PC-9 (cell line): Measurements from ENCODE around the gene TAC3. TPM values are rescaled to one million over a fixed set of nuclear protein-coding genes. Genes with fewer than 3 reads are reported as not detected.

Experiments used
- BruUV-seq: library from RNA; stranded (reverse); fragments of 400-500 nt; replicated peaks from 2 replicates; lab custom pipeline; 2021; lab: Mats Ljungman, UMichigan
- CTCF ChIA-PET: fragments of 300-600 bp; sonication (Branson Sonifier 250); formaldehyde crosslinking; loops from one replicate; lab custom pipeline; 2022; ENCODE audit warnings: antibody characterized with exemption; lab: Charles Lee
- POLR2A ChIA-PET: fragments of 300-600 bp; sonication (Branson Sonifier 250); formaldehyde crosslinking; loops from one replicate; lab custom pipeline; 2022; ENCODE audit warnings: antibody characterized with exemption; ENCODE audit not compliant: unreplicated experiment; lab: Charles Lee
- DNase-seq, 2 experiments: peaks; one replicate each; pipeline versions ENCODE4 v3.0.0 to v3.0.0-alpha.2; 2015 to 2022; ENCODE audit warnings: mixed read lengths in 1 of 2
- H2AFZ ChIP-seq: fragments of 200-600 bp; sonication (generic); 2 replicates; pipeline ENCODE4 v1.8.1; 2017; ENCODE audit warnings: antibody characterized with exemption
- H3F3A ChIP-seq: fragments of 200-600 bp; sonication (generic); 2 replicates; pipeline ENCODE4 v1.8.1; 2017; ENCODE audit warnings: antibody characterized with exemption, mild to moderate bottlenecking, low read depth; ENCODE audit not compliant: insufficient read depth
- H3K27ac ChIP-seq: fragments of 200-600 bp; sonication (generic); 2 replicates; pipeline ENCODE4 v1.6.1; 2016; ENCODE audit warnings: mixed run types
- H3K27me3 ChIP-seq: fragments of 200-600 bp; sonication (generic); 2 replicates; pipeline ENCODE4 v1.6.1; 2016; ENCODE audit warnings: low read depth, mixed run types; ENCODE audit not compliant: insufficient read depth
- H3K36me3 ChIP-seq: fragments of 200-600 bp; sonication (generic); 2 replicates; pipeline ENCODE4 v1.6.1; 2016; ENCODE audit warnings: low read depth, mixed run types
- H3K4me1 ChIP-seq: fragments of 200-600 bp; sonication (generic); replicated peaks from 2 replicates; pipeline ENCODE4 v1.6.1; 2016; ENCODE audit warnings: mixed run types; ENCODE audit not compliant: insufficient read depth
- H3K4me2 ChIP-seq: fragments of 200-600 bp; sonication (generic); 2 replicates; pipeline ENCODE4 v1.6.1; 2017; ENCODE audit warnings: mixed run types
- H3K4me3 ChIP-seq: fragments of 200-600 bp; sonication (generic); 2 replicates; pipeline ENCODE4 v1.6.1; 2016; ENCODE audit warnings: mixed run types
- H3K79me2 ChIP-seq: fragments of 200-600 bp; sonication (generic); 2 replicates; pipeline ENCODE4 v1.6.1; 2017; ENCODE audit warnings: low read depth, mixed run types
- H3K9me2 ChIP-seq: fragments of 200-600 bp; sonication (generic); 2 replicates; pipeline ENCODE4 v1.8.1; 2017; ENCODE audit warnings: mild to moderate bottlenecking; ENCODE audit not compliant: insufficient read depth
- H3K9me3 ChIP-seq: fragments of 200-600 bp; sonication (generic); 2 replicates; pipeline ENCODE4 v1.8.1; 2016; ENCODE audit warnings: low read depth; ENCODE audit not compliant: insufficient read depth
- H4K20me1 ChIP-seq: fragments of 200-600 bp; sonication (generic); 2 replicates; pipeline ENCODE4 v1.8.1; 2017; ENCODE audit not compliant: insufficient read depth
- CTCF ChIP-seq: fragments of 200-600 bp; sonication (generic); conservative IDR thresholded peaks from 2 replicates; pipeline ENCODE4 v1.6.1; 2017; ENCODE audit warnings: mixed run types, antibody characterized with exemption, mild to moderate bottlenecking, moderate library complexity
- EZH2 ChIP-seq: fragments of 200-600 bp; sonication (generic); IDR thresholded peaks from 2 replicates; pipeline ENCODE4 v1.8.0; 2017; ENCODE audit warnings: antibody characterized with exemption, low read depth
- intact Hi-C: fragments of 100-400 bp; cut with micrococcal nuclease; formaldehyde crosslinking; loops from one replicate; pipeline ENCODE4 v1.10.0; 2022; ENCODE audit not compliant: unreplicated experiment
- total RNA-seq: library from RNA; stranded (reverse); gene quantifications from 2 replicates; pipeline ENCODE4 v1.2.3, GENCODE V29; 2021

Gene TAC3
- total RNA-seq, 1 experiment from 2014 or later = not detected

DNA sequence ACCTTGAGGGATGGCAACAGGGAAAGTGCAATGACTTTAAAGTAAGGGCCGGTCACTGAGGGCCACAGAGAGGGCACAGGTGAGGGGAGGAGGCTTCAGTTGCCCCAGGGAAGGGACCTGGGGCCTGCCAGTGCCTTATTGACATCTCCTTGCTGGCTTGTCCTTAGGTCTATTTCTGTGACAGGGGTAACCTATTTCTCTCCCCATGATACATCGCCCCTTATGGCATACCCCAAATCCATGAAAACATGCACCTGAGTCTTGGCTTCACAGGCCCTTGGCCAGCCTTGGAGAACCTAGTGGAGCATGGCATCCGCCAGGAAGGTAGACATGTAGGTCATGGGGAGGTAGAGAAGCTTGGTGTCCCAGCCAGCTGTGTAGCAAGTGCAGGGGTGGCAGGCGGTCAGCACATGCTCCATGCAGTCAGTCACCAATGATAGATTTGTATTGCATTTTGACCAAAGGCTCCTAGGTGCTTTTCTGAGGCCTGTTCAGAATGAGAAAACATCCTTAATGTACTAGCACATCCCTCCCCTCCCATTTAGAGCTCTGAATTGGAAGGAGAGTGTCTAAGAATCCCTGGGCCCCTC lies 35.3 kb downstream of the TAC3 start:
- Histone ChIP-seq H3K27ac (no peak overlapping the region), H3K9me3 (no peaks in the 10 kb centered on the region), H4K20me1 (no peaks in the 10 kb centered on the region), H3K9me2 (no peaks in the 10 kb centered on the region), H3F3A (peaks cover 1% of the 10 kb centered on the region), H3K4me2 (no peak overlapping the region), H3K36me3 (no peaks in the 10 kb centered on the region), H2AFZ (no peak overlapping the region), H3K79me2 (no peaks in the 10 kb centered on the region), H3K27me3 (no peaks in the 10 kb centered on the region), H3K4me3 (no peak overlapping the region), H3K4me1 (peaks cover 4% of the 10 kb centered on the region)
- TF ChIP-seq EZH2 = no peak
- TF ChIP-seq CTCF = no peak
- DNase-seq = no peak
- no TSS peak for BruUV-seq
- CTCF ChIA-PET = no interaction called here
- POLR2A ChIA-PET = no interaction called here
- intact Hi-C loops = no loop called here

- Histone ChIP-seq H3F3A (no peaks in the 10 kb centered on the region), H3K27me3 (no peaks in the 10 kb centered on the region), H3K4me2 (no peak overlapping the region), H3K27ac (no peak overlapping the region), H3K9me3 (no peaks in the 10 kb centered on the region), H3K79me2 (no peaks in the 10 kb centered on the region), H4K20me1 (no peaks in the 10 kb centered on the region), H3K9me2 (no peaks in the 10 kb centered on the region), H2AFZ (no peak overlapping the region), H3K4me1 (no peaks in the 10 kb centered on the region), H3K4me3 (no peak overlapping the region), H3K36me3 (no peaks in the 10 kb centered on the region)
- TF ChIP-seq CTCF = no peak
- no peak for TF ChIP-seq EZH2
- DNase-seq = no peak
- CTCF ChIA-PET = no interaction called here
- no TSS peak for BruUV-seq
- intact Hi-C loops = no loop called here
- POLR2A ChIA-PET = no interaction called here
These were observed 36.1 kb downstream of the TAC3 start for GRCh38 chr12:56980268-56980667.

DNA sequence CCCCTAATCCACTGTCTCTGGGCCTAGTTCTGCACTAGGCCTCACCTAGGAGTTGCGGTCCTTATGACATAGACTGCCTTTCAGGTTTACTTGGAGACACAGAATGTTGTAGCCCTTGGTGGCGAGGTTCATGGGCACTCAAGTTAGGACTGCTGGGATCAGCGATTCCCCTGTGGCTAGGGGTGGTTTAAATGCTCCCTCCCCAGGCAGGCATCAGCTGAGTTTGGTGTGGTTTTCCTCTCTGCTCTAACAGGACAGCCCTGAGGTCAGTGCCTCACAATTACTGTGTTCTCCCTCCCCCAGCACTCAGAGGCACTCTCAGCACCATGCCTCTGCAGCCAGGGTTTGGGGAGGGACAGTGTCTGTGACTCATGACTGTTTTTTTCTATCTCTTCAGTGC lies 36.7 kb downstream of the TAC3 start:
- H3K4me2 ChIP-seq = no peak overlapping the region
- H3K27me3 ChIP-seq = no peaks in the 10 kb centered on the region
- H3K79me2 ChIP-seq = no peaks in the 10 kb centered on the region
- H3K9me3 ChIP-seq = no peaks in the 10 kb centered on the region
- H3K9me2 ChIP-seq = no peaks in the 10 kb centered on the region
- no peak overlapping the region for H3K4me3 ChIP-seq
- intact Hi-C loops = no loop called here
- no peak overlapping the region for H2AFZ ChIP-seq
- ChIA-PET POLR2A (no interaction called here), CTCF (no interaction called here)
- no peak for DNase-seq
- H3K36me3 ChIP-seq = no peaks in the 10 kb centered on the region
- BruUV-seq = no TSS peak
- no peaks in the 10 kb centered on the region for H3F3A ChIP-seq
- no peak for TF ChIP-seq EZH2
- TF ChIP-seq CTCF = no peak
- H3K27ac ChIP-seq = no peak overlapping the region
- no peaks in the 10 kb centered on the region for H3K4me1 ChIP-seq
- no peaks in the 10 kb centered on the region for H4K20me1 ChIP-seq
